H9 (cell line): ENCODE results near the gene NAGLU. TPM values are rescaled to one million over a fixed set of nuclear protein-coding genes. Genes with fewer than 3 reads are reported as not detected.
A peak's percentile ranks its signal among the peaks of the same experiment; 100 is the strongest.

Source experiments
- DNase-seq: peaks from one replicate; pipeline ENCODE4 v3.0.0-alpha.2; 2017
- H2AFZ ChIP-seq: one replicate; pipeline ENCODE4 v1.6.1; 2013; ENCODE audit warnings: mild to moderate bottlenecking, low read length, control low read depth, moderate library complexity
- H2AK5ac ChIP-seq: 2 replicates; pipeline ENCODE4 v1.6.1; 2013; ENCODE audit warnings: low read length, control low read depth, mixed read lengths; ENCODE audit not compliant: insufficient read length
- H2BK120ac ChIP-seq: one replicate; pipeline ENCODE4 v1.6.1; 2013; ENCODE audit warnings: low read depth, mild to moderate bottlenecking, low read length, control low read depth, inconsistent platforms; ENCODE audit not compliant: poor library complexity, severe bottlenecking
- H2BK12ac ChIP-seq: 2 replicates; pipeline ENCODE4 v1.6.1; 2013; ENCODE audit warnings: low read length, control low read depth, mixed read lengths, low read depth; ENCODE audit not compliant: insufficient read length
- H2BK15ac ChIP-seq: 2 replicates; pipeline ENCODE4 v1.6.1; 2013; ENCODE audit warnings: low read depth, low read length, control low read depth
- H2BK20ac ChIP-seq: one replicate; pipeline ENCODE4 v1.6.1; 2013; ENCODE audit warnings: low read depth, mild to moderate bottlenecking, low read length, control low read depth, inconsistent platforms; ENCODE audit not compliant: poor library complexity, severe bottlenecking
- H2BK5ac ChIP-seq: 2 replicates; pipeline ENCODE4 v1.6.1; 2013; ENCODE audit warnings: low read length, control low read depth, mixed read lengths; ENCODE audit not compliant: insufficient read length
- H3K14ac ChIP-seq: 2 replicates; pipeline ENCODE4 v1.6.1; 2013; ENCODE audit warnings: low read length, control low read depth; ENCODE audit not compliant: insufficient read depth
- H3K18ac ChIP-seq: 2 replicates; pipeline ENCODE4 v1.6.1; 2013; ENCODE audit warnings: low read depth, mild to moderate bottlenecking, mixed read lengths, low read length, control low read depth; ENCODE audit not compliant: insufficient read length
- H3K23ac ChIP-seq: 2 replicates; pipeline ENCODE4 v1.6.1; 2013; ENCODE audit warnings: low read length, control low read depth, mixed read lengths, low read depth; ENCODE audit not compliant: insufficient read length
- H3K23me2 ChIP-seq: 2 replicates; pipeline ENCODE4 v1.6.1; 2013; ENCODE audit warnings: low read depth, mild to moderate bottlenecking, mixed read lengths, low read length, control low read depth; ENCODE audit not compliant: insufficient read length, poor library complexity, severe bottlenecking
- H3K27ac ChIP-seq: 2 replicates; pipeline ENCODE4 v1.5.1; 2013; ENCODE audit warnings: low read length, control low read depth, mixed read lengths, low read depth; ENCODE audit not compliant: insufficient read length
- H3K27me3 ChIP-seq: 2 replicates; pipeline ENCODE4 v1.6.1; 2013; ENCODE audit warnings: low read length, control low read depth, inconsistent platforms; ENCODE audit not compliant: insufficient read depth
- H3K4ac ChIP-seq: 2 replicates; pipeline ENCODE4 v1.6.1; 2013; ENCODE audit warnings: low read depth, mild to moderate bottlenecking, control low read depth, inconsistent platforms, low read length, moderate library complexity
- H3K4me1 ChIP-seq: 2 replicates; pipeline ENCODE4 v1.6.1; 2013; ENCODE audit warnings: low read length, control low read depth, inconsistent platforms; ENCODE audit not compliant: insufficient read depth
- H3K4me2 ChIP-seq: 2 replicates; pipeline ENCODE4 v1.6.1; 2013; ENCODE audit warnings: low read length, control low read depth, mixed read lengths; ENCODE audit not compliant: insufficient read length, insufficient read depth
- H3K56ac ChIP-seq: 2 replicates; pipeline ENCODE4 v1.6.1; 2013; ENCODE audit warnings: low read depth, mild to moderate bottlenecking, mixed read lengths, low read length, control low read depth; ENCODE audit not compliant: insufficient read length
- H3K79me1 ChIP-seq: 2 replicates; pipeline ENCODE4 v1.6.1; 2013; ENCODE audit warnings: low read depth, mild to moderate bottlenecking, moderate library complexity, low read length, control low read depth, inconsistent platforms; ENCODE audit not compliant: insufficient read depth, poor library complexity, severe bottlenecking
- H3K79me2 ChIP-seq: 2 replicates; pipeline ENCODE4 v1.6.1; 2013; ENCODE audit warnings: low read length, control low read depth, inconsistent platforms; ENCODE audit not compliant: insufficient read depth
- H3K9ac ChIP-seq: 2 replicates; pipeline ENCODE4 v1.6.1; 2013; ENCODE audit warnings: low read length, control low read depth, mixed read lengths; ENCODE audit not compliant: insufficient read length; ENCODE audit errors: extremely low read depth
- H3K9me3 ChIP-seq: one replicate; pipeline ENCODE4 v1.6.1; 2013; ENCODE audit warnings: low read depth, low read length, inconsistent platforms; ENCODE audit not compliant: control insufficient read depth
- H3T11ph ChIP-seq: one replicate; pipeline ENCODE4 v1.6.1; 2013; ENCODE audit warnings: mild to moderate bottlenecking, low read length, control low read depth, inconsistent platforms
- H4K20me1 ChIP-seq: one replicate; pipeline ENCODE4 v1.6.1; 2013; ENCODE audit not compliant: control insufficient read depth, insufficient read length, insufficient read depth
- H4K5ac ChIP-seq: 2 replicates; pipeline ENCODE4 v1.6.1; 2013; ENCODE audit warnings: low read depth, mild to moderate bottlenecking, mixed read lengths, low read length, control low read depth; ENCODE audit not compliant: insufficient read length
- H4K8ac ChIP-seq: replicated peaks from 2 replicates; pipeline ENCODE4 v1.6.1; 2013; ENCODE audit warnings: low read length, control low read depth, mixed read lengths, low read depth; ENCODE audit not compliant: insufficient read length
- H4K91ac ChIP-seq: 2 replicates; pipeline ENCODE4 v1.6.1; 2013; ENCODE audit warnings: low read depth, mild to moderate bottlenecking, moderate library complexity, mixed read lengths, low read length, control low read depth; ENCODE audit not compliant: insufficient read length
- H3K27ac Mint-ChIP-seq, 3 experiments: 2 replicates in 2 of 3; 3 replicates in 1 of 3; pipeline ENCODE4 v1.8.0; 2020 to 2021; ENCODE audit warnings: mixed read lengths in 3 of 3, mild to moderate bottlenecking in 1 of 3, moderate library complexity in 1 of 3
- H3K27me3 Mint-ChIP-seq: 2 replicates; pipeline ENCODE4 v1.8.0; 2021; ENCODE audit warnings: low read depth, mild to moderate bottlenecking, moderate library complexity, mixed read lengths
- H3K36me3 Mint-ChIP-seq, 3 experiments: 2 replicates in 2 of 3; 3 replicates in 1 of 3; pipeline ENCODE4 v1.8.0; 2020 to 2021; ENCODE audit warnings: low read depth in 3 of 3, mixed read lengths in 3 of 3; ENCODE audit not compliant: insufficient read depth in 1 of 3
- H3K4me1 Mint-ChIP-seq, 2 experiments: 2 replicates each; pipeline ENCODE4 v1.8.0; 2020; ENCODE audit warnings: mixed read lengths in 2 of 2
- H3K4me3 Mint-ChIP-seq, 2 experiments: 2 replicates in 1 of 2; 3 replicates in 1 of 2; pipeline ENCODE4 v1.8.0; 2020 to 2021; ENCODE audit warnings: mild to moderate bottlenecking in 2 of 2, mixed read lengths in 2 of 2, moderate library complexity in 1 of 2
- H3K9me3 Mint-ChIP-seq, 2 experiments: 2 replicates in 1 of 2; 3 replicates in 1 of 2; pipeline ENCODE4 v1.8.0; 2020; ENCODE audit warnings: mild to moderate bottlenecking in 2 of 2, mixed read lengths in 2 of 2, moderate library complexity in 1 of 2
- CTCF ChIP-seq: fragments of 200-600 bp; sonication (generic); conservative IDR thresholded peaks from 3 replicates; pipeline ENCODE4 v1.8.0; 2021; ENCODE audit warnings: antibody characterized with exemption, mild to moderate bottlenecking
- WGBS: extraction: QIAGEN DNeasy Blood & Tissue Kit; methylation state at CpG from one replicate; pipeline ENCODE4 v1.1.7; 2013; ENCODE audit warnings: missing lambda C conversion rate, low lambda C conversion rate, mixed read lengths; ENCODE audit not compliant: insufficient read length; ENCODE audit errors: extremely low coverage; 5-methylcytosine and 5-hydroxymethylcytosine counted together
- total RNA-seq: library from RNA; stranded (reverse); gene quantifications from 2 replicates; pipeline ENCODE4 v1.2.1, GENCODE V29; 2021

Gene NAGLU
- total RNA-seq, 1 experiment from 2014 or later = 23.5 TPM

- DNase-seq = no peak
- no peak overlapping the region for H3K4ac ChIP-seq
- H3K79me2 ChIP-seq = peaks cover 7% of the 10 kb centered on the region; the same call in 1 of the 2 replicates
- H3K27me3 ChIP-seq = no peaks in the 10 kb centered on the region
- H4K20me1 ChIP-seq = no peaks in the 10 kb centered on the region
- no peak overlapping the region for H3K27ac ChIP-seq
- H2BK20ac ChIP-seq = no peak overlapping the region
- no peak overlapping the region for H3K56ac ChIP-seq
- Mint-ChIP-seq H3K4me3 (peak overlapping the region; percentile 96 to 97; a peak in 3 of 5 replicates), H3K27me3 (no peaks in the 10 kb centered on the region), H3K27ac (peak overlapping the region in 1 of 3 experiments; percentile 80; a peak in 1 of 7 replicates), H3K9me3 (no peaks in the 10 kb centered on the region), H3K36me3 (peaks cover 17 to 55% (median 45%) of the 10 kb centered on the region in 3 experiments), H3K4me1 (peaks cover 17 to 25% of the 10 kb centered on the region in 2 experiments)
- H3K9me3 ChIP-seq = no peaks in the 10 kb centered on the region
- TF ChIP-seq CTCF = no peak
- peaks cover 2% of the 10 kb centered on the region; the same call in 1 of the 2 replicates for H3K4me1 ChIP-seq
- no CpG with 5 or more reads among the region's 16 CpGs for WGBS
- no peak overlapping the region for H4K91ac ChIP-seq
- H3T11ph ChIP-seq = no peak overlapping the region
- no peak overlapping the region for H3K9ac ChIP-seq
- H2BK12ac ChIP-seq = no peak overlapping the region
- H2AK5ac ChIP-seq = no peak overlapping the region
- no peak overlapping the region for H3K18ac ChIP-seq
- H2BK15ac ChIP-seq = no peak overlapping the region
- no peak overlapping the region for H3K14ac ChIP-seq
- H3K4me2 ChIP-seq = no peak overlapping the region
- no peak overlapping the region for H2BK5ac ChIP-seq
- H3K23ac ChIP-seq = no peak overlapping the region
- no peak overlapping the region for H4K8ac ChIP-seq
- no peak overlapping the region for H2BK120ac ChIP-seq
- H3K23me2 ChIP-seq = peaks cover 16% of the 10 kb centered on the region
- H3K79me1 ChIP-seq = peaks cover 4% of the 10 kb centered on the region
- no peak overlapping the region for H2AFZ ChIP-seq
- no peak overlapping the region for H4K5ac ChIP-seq
Observed at GRCh38 chr17:42565523-42566214, 29.6 kb downstream of the NAGLU start.
